Vagina (tissue), 2 donors: Measurements from ENCODE around the gene STXBP1.

Source experiments
- POLR2A ChIP-seq, 2 donors: fragments of 450-650 bp; IDR thresholded peaks; one replicate each; pipeline ENCODE4 v1.6.1; 2017; ENCODE audit warnings: antibody characterized with exemption in 2 of 2, mild to moderate bottlenecking in 2 of 2, moderate library complexity in 2 of 2
- POLR2AphosphoS5 ChIP-seq, 2 donors: sonication (generic); formaldehyde crosslinking; IDR thresholded peaks; one replicate each; pipeline ENCODE4 v1.9.0; 2017; ENCODE audit warnings: antibody characterized with exemption in 2 of 2, mild to moderate bottlenecking in 2 of 2, low read depth in 1 of 2; ENCODE audit not compliant: insufficient read depth in 1 of 2

DNA sequence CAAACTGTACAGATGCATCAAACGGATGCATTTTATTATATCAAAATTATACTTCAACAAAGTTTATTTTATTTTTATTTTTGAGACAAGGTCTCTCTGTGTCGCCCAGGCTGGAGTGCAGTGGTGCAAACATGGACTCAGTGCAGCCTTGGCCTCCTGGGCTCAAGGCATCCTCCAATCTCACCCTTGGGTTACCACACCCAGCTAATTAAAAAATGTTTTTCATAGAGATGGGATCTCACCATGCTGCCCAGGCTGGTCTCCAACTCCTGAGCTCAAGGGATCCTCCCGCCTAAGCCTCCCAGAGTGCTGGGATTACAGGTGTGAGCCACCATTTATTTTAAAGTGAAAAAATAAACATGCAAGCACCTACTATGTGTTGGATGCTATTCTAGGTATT is 40.1 kb upstream of the STXBP1 start:
- no peak for TF ChIP-seq POLR2AphosphoS5 (IDR thresholded peaks at IDR 0.05; ENCODE audit: insufficient read depth in 1 of 2, low read depth in 1 of 2)
- TF ChIP-seq POLR2A (IDR thresholded peaks at IDR 0.05), result no peak
